ENCODE data around the gene INPP4B. TPM values are rescaled to one million over a fixed set of nuclear protein-coding genes. Genes with fewer than 3 reads are reported as not detected.

Gene INPP4B
- total RNA-seq, 1 experiment from 2014 or later: 14.3 TPM

DNA sequence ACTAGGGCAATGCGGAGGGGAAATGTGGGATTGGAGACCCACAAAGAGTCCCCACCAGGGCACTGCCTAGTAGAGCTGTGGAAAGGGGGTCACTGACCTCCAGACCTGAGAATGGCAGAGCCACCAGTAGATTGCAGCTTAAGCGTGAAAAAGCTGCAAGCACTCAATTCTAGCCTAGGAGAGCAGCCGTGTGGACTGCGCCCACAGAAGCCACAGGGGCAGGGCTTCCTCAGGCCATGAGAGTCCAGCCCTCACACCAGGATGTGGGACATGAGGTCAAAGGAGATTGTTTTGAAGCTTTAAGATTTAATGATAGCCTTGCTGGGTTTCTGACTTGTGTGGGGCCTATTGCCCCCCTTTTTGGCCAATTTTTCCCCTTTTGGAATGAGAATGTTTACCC is 379.0 kb downstream of the INPP4B start (continued):
- TF ChIP-seq, protein P1, sequence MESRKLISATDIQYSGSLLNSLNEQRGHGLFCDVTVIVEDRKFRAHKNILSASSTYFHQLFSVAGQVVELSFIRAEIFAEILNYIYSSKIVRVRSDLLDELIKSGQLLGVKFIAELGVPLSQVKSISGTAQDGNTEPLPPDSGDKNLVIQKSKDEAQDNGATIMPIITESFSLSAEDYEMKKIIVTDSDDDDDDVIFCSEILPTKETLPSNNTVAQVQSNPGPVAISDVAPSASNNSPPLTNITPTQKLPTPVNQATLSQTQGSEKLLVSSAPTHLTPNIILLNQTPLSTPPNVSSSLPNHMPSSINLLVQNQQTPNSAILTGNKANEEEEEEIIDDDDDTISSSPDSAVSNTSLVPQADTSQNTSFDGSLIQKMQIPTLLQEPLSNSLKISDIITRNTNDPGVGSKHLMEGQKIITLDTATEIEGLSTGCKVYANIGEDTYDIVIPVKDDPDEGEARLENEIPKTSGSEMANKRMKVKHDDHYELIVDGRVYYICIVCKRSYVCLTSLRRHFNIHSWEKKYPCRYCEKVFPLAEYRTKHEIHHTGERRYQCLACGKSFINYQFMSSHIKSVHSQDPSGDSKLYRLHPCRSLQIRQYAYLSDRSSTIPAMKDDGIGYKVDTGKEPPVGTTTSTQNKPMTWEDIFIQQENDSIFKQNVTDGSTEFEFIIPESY (IDR thresholded peaks at IDR 0.05; ENCODE audit: extremely low read depth, insufficient replicate concordance, low read length): no peak
- no peak for TF ChIP-seq TCF7L2 (IDR thresholded peaks at IDR 0.05; ENCODE audit: borderline replicate concordance, extremely low read depth, insufficient read depth, insufficient read length)
- TF ChIP-seq YY1 (IDR thresholded peaks at IDR 0.05; ENCODE audit: extremely low read depth, insufficient replicate concordance, low read depth, low read length): no peak
- TF ChIP-seq SIN3A (IDR thresholded peaks at IDR 0.05; ENCODE audit: low read depth): no peak
- TF ChIP-seq RAD21 (IDR thresholded peaks at IDR 0.05; ENCODE audit: low read depth): no peak
- no peak for TF ChIP-seq ZNF274 (IDR thresholded peaks at IDR 0.05; ENCODE audit: low read depth, low read length)
- no peak for TF ChIP-seq EGR1 (IDR thresholded peaks at IDR 0.05; ENCODE audit: low read depth)
- no peak for TF ChIP-seq SP1 (IDR thresholded peaks at IDR 0.05; ENCODE audit: low read depth)
- TF ChIP-seq ELF1 (IDR thresholded peaks at IDR 0.05; ENCODE audit: borderline replicate concordance, low read depth): no peak

DNA sequence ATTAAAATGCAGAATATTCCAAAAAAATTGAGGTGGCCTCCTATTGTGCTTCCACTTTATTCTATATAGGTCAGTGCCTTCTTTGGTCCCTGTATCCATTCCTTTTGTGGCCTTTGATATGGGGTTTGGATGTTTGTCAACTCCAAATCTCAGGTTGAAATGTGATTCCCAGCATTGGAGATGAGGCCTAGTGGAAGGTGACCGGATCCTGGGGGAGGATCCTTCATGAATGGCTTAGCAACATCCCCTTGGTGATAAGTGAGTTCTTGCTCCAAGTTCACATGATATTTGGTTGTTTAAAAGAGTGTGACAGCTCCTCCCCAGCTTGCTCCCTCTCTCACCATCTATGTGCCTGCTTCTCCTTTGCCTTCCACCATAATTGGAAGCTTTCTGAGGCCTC is 380.6 kb downstream of the INPP4B start:
- Histone ChIP-seq H4K20me1 (ENCODE audit: insufficient read depth) (no peaks in the 10 kb centered on the region), H3K36me3 (ENCODE audit: control insufficient read depth in 1 of 2, insufficient read depth in 2 of 2, low read length in 2 of 2) (no peaks in the 10 kb centered on the region), H3K79me2 (ENCODE audit: insufficient read depth, low read length) (no peaks in the 10 kb centered on the region), H2AFZ (ENCODE audit: low read depth, low read length, poor library complexity, severe bottlenecking) (no peak overlapping the region), H3K27me3 (ENCODE audit: insufficient read depth, low read length) (no peaks in the 10 kb centered on the region), H3K4me3 (replicated peaks in 1 of 2; ENCODE audit: low read depth in 1 of 2, low read length in 2 of 2) (no peak overlapping the region), H3K9me3 (ENCODE audit: control insufficient read depth in 1 of 2, insufficient read depth in 1 of 2, low read depth in 1 of 2, low read length in 2 of 2) (no peaks in the 10 kb centered on the region), H3K4me2 (ENCODE audit: low read length) (no peak overlapping the region), H3K9me2 (ENCODE audit: insufficient read depth) (no peaks in the 10 kb centered on the region), H3K4me1 (ENCODE audit: control insufficient read depth in 1 of 2, insufficient read depth in 2 of 2, low read length in 2 of 2) (peaks cover 0 to 3% of the 10 kb centered on the region in 2 experiments; a peak in 1 of 4 replicates), H3K9ac (ENCODE audit: low read length) (no peak overlapping the region), H3K27ac (ENCODE audit: low read depth, low read length) (no peak overlapping the region)
- DNase-seq (ENCODE audit: low read depth, low spot score) (no peak), ATAC-seq (no peak)
- no TSS peak for BruUV-seq (replicated peaks)
- CTCF ChIA-PET: no interaction called here
- intact Hi-C loops (cut with micrococcal nuclease): no loop called here
- RAD21 ChIA-PET (ENCODE audit: low non-redundant PET in 1 of 2, low total read pairs in 2 of 2, uncharacterized antibody in 2 of 2, unreplicated experiment in 2 of 2): no interaction called here
- TF ChIP-seq FOSL1 (IDR thresholded peaks at IDR 0.05; ENCODE audit: low read depth): no peak
- TF ChIP-seq, protein P1 (IDR thresholded peaks at IDR 0.05; ENCODE audit: extremely low read depth, insufficient replicate concordance, low read length): no peak
- no peak for TF ChIP-seq SP1 (IDR thresholded peaks at IDR 0.05; ENCODE audit: low read depth)
- TF ChIP-seq, protein P2, sequence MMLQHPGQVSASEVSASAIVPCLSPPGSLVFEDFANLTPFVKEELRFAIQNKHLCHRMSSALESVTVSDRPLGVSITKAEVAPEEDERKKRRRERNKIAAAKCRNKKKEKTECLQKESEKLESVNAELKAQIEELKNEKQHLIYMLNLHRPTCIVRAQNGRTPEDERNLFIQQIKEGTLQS (IDR thresholded peaks at IDR 0.05): no peak
- TF ChIP-seq EGR1 (IDR thresholded peaks at IDR 0.05; ENCODE audit: low read depth): no peak
- TF ChIP-seq SIN3A (IDR thresholded peaks at IDR 0.05; ENCODE audit: low read depth): no peak
- POLR2A ChIA-PET: no interaction called here
